HG02852 (cell line): ENCODE data around the gene CBX4.

Experiments used
- ATAC-seq: cut with Tn5 transposase; IDR thresholded peaks from one replicate; pipeline ENCODE4 v1.9.1; 2021; ENCODE audit warnings: mild to moderate bottlenecking, moderate library complexity; ENCODE audit not compliant: unreplicated experiment

Gene CBX4

GRCh38 chr17:79790805-79791734 lies 48.2 kb downstream of the CBX4 start:
- no peak for ATAC-seq

DNA sequence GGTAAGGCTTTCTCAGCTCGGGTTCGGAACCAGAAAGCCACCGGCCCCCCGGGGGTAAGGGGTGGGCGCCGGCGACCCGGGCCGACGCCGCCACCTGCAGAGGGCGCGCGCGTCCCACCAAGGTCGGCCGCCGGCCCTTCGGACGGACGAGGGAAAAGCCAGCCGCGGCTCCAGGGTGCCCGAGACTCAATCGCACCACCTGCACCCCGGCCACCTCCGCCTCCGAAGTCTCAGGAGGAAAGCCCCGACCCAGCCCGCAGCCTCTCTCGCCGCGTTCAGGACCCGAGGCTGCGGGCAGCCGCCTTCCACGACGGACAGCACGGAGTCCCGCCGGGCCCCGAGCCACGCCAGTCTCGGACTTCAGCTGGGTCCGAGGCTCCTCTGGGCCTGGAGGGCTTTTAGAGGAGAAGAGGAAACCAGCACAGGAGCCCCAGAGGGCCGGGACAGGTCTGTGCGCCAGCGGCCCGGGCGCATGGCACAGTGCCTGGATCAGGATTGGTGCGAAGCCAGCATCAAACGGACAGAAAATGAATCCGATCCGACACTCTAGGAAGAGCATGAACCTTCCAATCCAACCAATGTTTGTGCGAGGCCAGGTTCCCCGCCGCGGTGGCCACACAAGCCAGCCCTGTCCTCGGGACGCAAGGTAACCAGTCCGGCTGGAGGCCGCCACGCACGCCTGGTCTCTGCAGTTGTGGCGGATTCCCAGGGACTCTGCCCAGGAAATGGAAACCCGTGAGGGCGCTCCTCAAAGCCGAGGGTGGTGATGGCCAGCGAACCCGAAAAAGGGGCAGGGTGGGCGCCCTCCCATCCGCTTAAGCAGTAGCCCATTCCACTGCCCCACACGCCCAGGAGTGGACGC lies 49.1 kb downstream of the CBX4 start:
- no peak for ATAC-seq

- ATAC-seq, result no peak
These were observed 50.0 kb downstream of the CBX4 start for GRCh38 chr17:79788989-79789942.

GRCh38 chr17:79788455-79788854 lies 50.8 kb downstream of the CBX4 start:
- ATAC-seq, result no peak

DNA sequence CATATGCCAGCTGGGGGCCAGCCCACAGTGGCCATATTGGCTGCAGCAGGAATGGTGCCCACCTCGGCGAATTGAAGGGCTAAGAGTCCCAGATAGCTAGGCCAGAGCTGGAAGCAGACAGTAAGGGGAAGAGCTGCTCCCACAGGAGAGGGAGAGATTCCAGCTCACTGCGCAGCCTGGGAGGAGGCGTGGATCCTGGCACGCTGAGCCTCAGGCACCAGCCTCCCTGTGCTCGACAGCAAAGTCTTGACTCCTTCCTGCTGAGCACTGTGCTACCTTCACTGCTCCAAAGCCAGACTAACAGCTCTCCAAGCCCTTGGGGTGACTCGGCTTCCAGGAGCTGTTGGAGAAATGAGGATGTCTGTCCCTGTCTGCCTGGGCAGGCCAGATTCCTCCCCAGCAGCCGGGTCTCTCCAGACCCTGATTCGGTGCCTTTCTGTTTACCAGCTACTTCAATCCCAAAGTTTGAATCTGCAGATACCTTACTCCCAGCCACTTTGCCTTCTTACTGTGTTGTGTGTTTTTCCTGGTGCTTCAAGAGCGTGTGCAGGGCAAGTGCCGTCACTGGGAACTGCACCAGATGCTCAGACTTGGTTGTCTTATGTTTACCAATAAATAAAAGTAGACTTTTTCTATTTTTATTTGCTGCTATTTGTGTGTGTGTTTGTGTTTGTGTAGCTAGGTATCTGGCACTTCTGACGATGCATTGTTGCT lies 52.2 kb downstream of the CBX4 start:
- ATAC-seq, result no peak

DNA sequence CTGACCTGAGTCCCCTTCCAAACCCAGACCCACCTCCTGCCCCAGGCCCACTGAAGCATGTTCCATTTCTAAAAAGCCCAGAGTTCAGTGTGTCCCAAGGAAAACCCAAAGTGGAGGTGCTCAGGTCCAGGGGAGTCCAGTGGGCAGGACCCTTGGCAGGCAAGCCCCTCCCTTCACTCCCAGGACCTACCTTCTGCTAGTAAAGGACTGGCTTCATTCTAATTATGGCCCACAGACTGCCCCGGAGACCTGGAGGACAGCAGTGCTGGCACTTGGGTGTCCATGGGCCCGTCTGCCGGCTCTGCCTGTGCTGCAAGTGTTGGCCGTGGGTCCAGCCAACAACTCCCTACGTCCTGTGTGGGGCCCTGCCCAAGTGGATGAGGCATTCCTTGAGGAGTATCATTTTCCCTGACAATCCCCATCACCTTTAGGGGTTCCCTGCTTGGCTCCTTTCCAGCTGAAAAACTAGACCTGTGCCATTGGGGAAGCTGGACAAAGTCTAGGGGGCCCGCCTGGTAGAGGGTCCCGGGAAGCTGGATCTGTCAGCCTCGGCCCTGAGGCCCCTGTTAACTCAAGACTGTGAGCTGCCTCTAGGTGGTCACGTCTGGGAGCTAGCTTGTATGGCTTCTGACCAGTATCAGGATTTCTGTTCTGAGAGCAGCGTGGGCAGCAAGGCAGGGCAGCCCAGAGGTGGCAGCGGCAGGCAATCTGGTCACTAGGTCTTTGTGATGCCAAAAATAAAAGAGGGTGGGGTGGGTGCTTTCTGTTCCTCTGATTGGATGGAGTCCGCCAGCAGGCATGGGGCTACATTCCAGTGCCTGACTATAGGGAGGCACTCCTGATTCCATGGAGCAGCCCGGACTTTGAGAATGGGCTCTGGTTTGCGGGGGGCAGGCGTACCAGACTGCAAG lies 53.1 kb downstream of the CBX4 start:
- no peak for ATAC-seq

GRCh38 chr17:79785017-79785899 lies 54.0 kb downstream of the CBX4 start:
- no peak for ATAC-seq

- ATAC-seq, result no peak
These were observed 54.8 kb downstream of the CBX4 start for GRCh38 chr17:79784353-79785016.

DNA sequence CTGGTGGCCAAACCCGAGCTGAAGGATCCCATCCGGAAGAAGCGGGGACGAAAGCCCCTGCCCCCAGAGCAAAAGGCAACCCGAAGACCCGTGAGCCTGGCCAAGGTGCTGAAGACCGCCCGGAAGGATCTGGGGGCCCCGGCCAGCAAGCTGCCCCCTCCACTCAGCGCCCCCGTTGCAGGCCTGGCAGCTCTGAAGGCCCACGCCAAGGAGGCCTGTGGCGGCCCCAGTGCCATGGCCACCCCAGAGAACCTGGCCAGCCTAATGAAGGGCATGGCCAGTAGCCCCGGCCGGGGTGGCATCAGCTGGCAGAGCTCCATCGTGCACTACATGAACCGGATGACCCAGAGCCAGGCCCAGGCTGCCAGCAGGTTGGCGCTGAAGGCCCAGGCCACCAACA lies 55.3 kb downstream of the CBX4 start:
- no peak for ATAC-seq
